DLD1 (cell line): ENCODE measurements around the gene VN1R5.

Experiments
- in situ Hi-C: cut with HindIII; loops from 2 replicates; pipeline ENCODE4 v1.10.0; 2017; ENCODE audit warnings: low sequenced_read_pairs

VN1R5 gene

GRCh38 chr1:247299723-247300381 is 44.0 kb downstream of the VN1R5 start:
- in situ Hi-C loops = no loop called here

- in situ Hi-C loops = no loop called here
These were observed 44.8 kb downstream of the VN1R5 start for GRCh38 chr1:247300491-247301175.

- in situ Hi-C loops = no loop called here
These were observed 45.3 kb downstream of the VN1R5 start for GRCh38 chr1:247301176-247301540.

- in situ Hi-C loops = no loop called here
These were observed 47.3 kb downstream of the VN1R5 start for GRCh38 chr1:247303216-247303615.

GRCh38 chr1:247304031-247304430 is 48.2 kb downstream of the VN1R5 start:
- in situ Hi-C loops = no loop called here
